SK-N-MC (cell line): ENCODE measurements around the gene P2RY13.
A peak's percentile ranks its signal among the peaks of the same experiment; 100 is the strongest.

Source experiments
- DNase-seq: peaks from one replicate; pipeline ENCODE4 v3.0.0-alpha.2; 2011; ENCODE audit warnings: low read depth, low spot score
- H3K27ac ChIP-seq: fragments of 200-600 bp; sonication (generic); 2 replicates; pipeline ENCODE4 v1.5.1; 2016; ENCODE audit warnings: mixed run types
- H3K36me3 ChIP-seq: fragments of 200-600 bp; sonication (generic); 2 replicates; pipeline ENCODE4 v1.6.1; 2017; ENCODE audit warnings: antibody characterized with exemption, low read length, mixed read lengths; ENCODE audit not compliant: insufficient read depth
- H3K4me3 ChIP-seq: fragments of 200-600 bp; sonication (generic); 2 replicates; pipeline ENCODE4 v1.5.1; 2016
- H3K9ac ChIP-seq: fragments of 200-600 bp; sonication (generic); 2 replicates; pipeline ENCODE4 v1.8.0; 2017; ENCODE audit warnings: mixed run types, mixed read lengths; ENCODE audit not compliant: insufficient read length
- H3K9me3 ChIP-seq: fragments of 200-600 bp; sonication (generic); 2 replicates; pipeline ENCODE4 v1.6.1; 2017; ENCODE audit warnings: low read depth, mild to moderate bottlenecking, antibody characterized with exemption, low read length, moderate library complexity, mixed read lengths
- EZH2 ChIP-seq: fragments of 200-600 bp; sonication (generic); IDR thresholded peaks from one replicate; pipeline ENCODE4 v1.6.1; 2017; ENCODE audit warnings: antibody characterized with exemption
- FOXP2 ChIP-seq: optimal IDR thresholded peaks from 2 replicates; pipeline ENCODE3; 2011; ENCODE audit warnings: mild to moderate bottlenecking, moderate library complexity; ENCODE audit not compliant: insufficient read depth; ENCODE audit errors: extremely low read length, control extremely low read depth
- POLR2AphosphoS5 ChIP-seq: IDR thresholded peaks from 2 replicates; pipeline ENCODE4 v1.6.1; 2012; ENCODE audit warnings: mild to moderate bottlenecking, low read depth, low read length, borderline replicate concordance

P2RY13 gene

DNA sequence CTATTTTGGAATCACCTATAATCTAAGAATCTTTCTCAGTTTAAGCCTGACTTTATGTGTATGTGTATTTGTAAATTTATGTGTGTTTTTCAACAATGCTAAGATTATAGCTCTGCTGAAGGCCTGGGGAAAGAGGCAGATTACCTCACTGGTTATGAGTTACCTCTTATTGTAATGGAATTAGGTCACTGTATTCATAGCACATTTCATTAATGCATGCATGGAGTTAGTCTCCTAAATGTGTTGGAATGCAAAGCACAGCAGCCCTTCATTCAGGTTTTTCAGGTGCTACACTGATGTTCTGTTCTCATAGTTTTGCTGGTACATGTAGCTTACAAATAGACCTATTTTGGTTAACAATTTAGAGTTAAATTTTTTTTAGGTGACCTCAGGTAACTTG is 22.2 kb downstream of the P2RY13 start:
- TF ChIP-seq POLR2AphosphoS5 (no peak), FOXP2 (no peak)
- Histone ChIP-seq H3K9me3 (no peaks in the 10 kb centered on the region), H3K36me3 (no peaks in the 10 kb centered on the region), H3K4me3 (no peak overlapping the region), H3K9ac (no peak overlapping the region), H3K27ac (no peak overlapping the region)
- no peak for DNase-seq

DNA sequence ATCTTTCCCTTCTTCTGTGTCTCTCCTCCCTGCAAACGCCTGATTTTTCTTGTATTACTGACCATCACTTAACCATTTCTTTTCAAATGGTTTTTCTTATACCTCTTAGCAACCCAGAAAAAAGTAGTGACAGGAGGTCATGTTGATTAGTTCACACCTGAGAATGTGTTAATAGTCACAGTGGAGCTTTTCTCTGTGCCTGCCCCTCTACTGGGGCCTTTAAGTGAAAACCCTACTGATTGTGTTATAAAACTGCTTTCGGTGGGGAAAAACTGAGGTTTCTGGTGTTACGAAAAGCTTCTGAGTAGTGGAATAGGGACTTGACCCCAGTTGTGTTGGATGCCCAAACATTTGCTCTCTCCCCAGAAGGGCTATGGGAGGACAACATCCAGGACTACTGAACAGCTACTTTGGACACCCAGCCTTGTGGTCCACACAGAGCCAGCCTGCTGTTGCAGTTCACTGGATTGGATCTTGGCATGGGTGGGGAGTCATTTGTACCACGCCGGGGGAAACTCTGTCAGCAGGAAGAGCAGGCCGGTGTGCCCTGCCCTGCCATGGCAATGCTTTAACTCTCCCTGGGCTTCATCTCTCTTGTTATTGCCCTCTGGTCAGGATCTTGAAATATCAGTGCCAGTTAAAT is 23.1 kb downstream of the P2RY13 start:
- no peak for DNase-seq
- H3K9ac ChIP-seq: no peak overlapping the region
- H3K27ac ChIP-seq: no peak overlapping the region
- no peak for TF ChIP-seq FOXP2
- TF ChIP-seq POLR2AphosphoS5: no peak
- no peak for TF ChIP-seq EZH2
- no peak overlapping the region for H3K4me3 ChIP-seq
- H3K36me3 ChIP-seq: no peaks in the 10 kb centered on the region
- no peaks in the 10 kb centered on the region for H3K9me3 ChIP-seq

DNA sequence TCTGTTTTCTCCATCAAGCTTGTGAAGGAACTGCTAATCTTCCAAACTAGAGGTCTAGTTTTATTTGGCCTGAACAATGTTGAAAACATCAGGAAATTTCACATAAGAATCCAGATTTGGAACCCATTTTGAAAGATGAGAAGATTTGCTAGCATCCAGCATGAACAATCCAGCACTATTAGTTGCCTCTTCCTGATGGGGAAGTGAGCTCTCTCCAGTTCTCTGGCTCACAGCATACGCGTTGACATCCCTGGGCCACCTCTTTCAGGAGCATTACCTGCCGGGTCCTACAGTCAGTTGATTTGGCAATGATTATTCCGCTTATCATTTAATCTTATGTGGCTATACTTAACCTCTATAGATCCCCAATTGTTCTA is 23.6 kb downstream of the P2RY13 start:
- no peak for DNase-seq
- H3K4me3 ChIP-seq: no peak overlapping the region
- no peak overlapping the region for H3K9ac ChIP-seq
- H3K27ac ChIP-seq: no peak overlapping the region
- no peaks in the 10 kb centered on the region for H3K36me3 ChIP-seq
- TF ChIP-seq FOXP2 (no peak), POLR2AphosphoS5 (no peak), EZH2 (no peak)
- H3K9me3 ChIP-seq: no peaks in the 10 kb centered on the region

DNA sequence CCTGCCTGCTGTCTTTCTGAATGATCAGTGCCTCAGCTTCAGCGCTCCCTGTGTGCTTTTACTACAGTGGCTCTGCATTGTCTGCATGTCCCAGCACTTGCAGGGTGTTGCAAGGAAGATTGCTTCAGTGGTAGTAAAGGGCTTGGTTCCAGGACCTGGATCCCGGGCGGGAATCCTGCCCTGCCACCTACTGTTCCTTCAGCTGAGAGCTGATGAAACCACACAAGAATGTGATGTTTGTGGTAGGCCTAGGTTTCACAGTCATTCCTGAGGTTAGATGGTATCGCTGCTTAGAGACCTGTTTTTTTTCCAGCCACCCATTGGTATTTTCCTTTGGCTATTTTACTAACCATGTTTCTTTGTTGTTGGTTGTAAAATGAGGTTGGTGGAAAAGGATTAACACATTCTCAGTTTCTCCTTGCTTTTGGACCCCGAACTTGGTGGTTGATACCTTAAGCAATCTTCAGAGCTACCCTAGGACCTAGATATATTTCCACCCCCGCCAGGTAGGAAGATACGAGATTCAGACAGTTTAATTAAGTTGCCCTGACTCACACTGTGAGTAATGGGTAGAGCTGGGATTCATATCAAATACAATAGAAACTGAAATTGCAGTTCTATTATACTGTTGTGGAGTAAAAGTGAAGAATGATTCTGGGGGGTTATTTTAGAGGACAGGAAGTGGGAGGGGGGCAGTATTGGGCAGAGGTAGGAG is 24.1 kb downstream of the P2RY13 start:
- TF ChIP-seq POLR2AphosphoS5 (no peak), EZH2 (no peak), FOXP2 (no peak)
- Histone ChIP-seq H3K9me3 (no peaks in the 10 kb centered on the region), H3K9ac (no peak overlapping the region), H3K27ac (no peak overlapping the region), H3K4me3 (no peak overlapping the region), H3K36me3 (no peaks in the 10 kb centered on the region)
- DNase-seq: peak; percentile 35

DNA sequence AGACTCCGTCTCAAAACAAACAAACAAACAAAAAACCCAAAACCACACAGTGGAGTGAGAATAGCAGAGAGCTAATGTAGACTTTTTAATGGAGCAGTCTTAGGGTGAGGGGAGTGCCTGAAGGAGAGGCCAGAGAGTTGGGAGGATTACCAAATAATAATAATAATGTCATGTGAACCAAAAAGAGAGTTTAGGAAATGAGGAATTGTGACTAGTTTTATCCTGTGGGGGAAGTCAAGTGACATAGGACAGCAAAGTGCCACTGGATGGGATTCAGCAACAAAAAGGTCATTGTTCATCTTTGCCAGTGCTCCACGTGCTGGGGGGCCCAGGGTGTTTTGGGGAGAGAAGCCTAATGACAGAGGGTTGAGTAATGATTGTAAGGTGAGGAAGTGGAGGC is 25.6 kb downstream of the P2RY13 start:
- Histone ChIP-seq H3K27ac (no peak overlapping the region), H3K9me3 (no peaks in the 10 kb centered on the region), H3K36me3 (no peaks in the 10 kb centered on the region), H3K9ac (no peak overlapping the region), H3K4me3 (no peak overlapping the region)
- DNase-seq: no peak
- TF ChIP-seq POLR2AphosphoS5 (no peak), FOXP2 (no peak), EZH2 (no peak)

DNA sequence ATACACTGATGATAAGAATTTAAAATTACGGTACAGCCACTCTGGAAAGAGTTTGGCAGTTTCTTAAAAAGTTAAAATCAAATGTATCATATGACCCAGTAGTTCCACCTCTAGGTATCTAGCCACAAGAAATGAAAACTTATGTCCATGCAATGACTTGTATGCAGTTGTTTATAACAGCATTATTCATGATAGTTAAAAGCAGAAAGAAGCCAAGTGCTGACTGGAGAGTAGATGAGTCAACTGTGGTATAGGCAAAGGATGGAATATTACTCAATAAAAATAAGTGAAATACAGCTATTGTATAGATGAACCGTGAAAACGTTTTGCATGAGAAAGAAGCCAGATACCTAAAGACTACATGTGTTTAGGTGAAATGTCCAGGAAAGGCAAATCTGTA is 27.6 kb downstream of the P2RY13 start:
- no peak for DNase-seq
- H3K4me3 ChIP-seq: no peak overlapping the region
- H3K9ac ChIP-seq: no peak overlapping the region
- H3K36me3 ChIP-seq: no peaks in the 10 kb centered on the region
- H3K27ac ChIP-seq: no peak overlapping the region
- TF ChIP-seq FOXP2 (no peak), POLR2AphosphoS5 (no peak)
- no peaks in the 10 kb centered on the region for H3K9me3 ChIP-seq

DNA sequence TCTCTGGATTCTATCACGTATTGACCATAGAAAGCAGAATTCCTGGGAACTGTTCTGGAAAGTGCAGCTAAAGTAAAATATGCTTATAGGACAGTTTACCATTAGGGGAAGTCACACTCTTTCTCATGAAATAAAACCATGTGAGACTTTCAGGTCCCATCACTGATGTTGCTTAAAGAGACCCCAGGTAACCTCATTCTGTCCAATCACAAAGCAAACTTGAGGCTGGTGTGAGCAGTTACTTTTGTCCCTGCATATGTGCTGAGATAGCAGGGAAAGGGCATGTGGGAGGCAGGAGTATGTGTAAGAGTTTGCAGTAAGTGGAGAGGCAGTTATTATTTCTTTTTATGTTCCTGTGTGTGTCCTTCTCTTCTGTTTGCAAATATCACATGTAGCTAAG is 28.8 kb downstream of the P2RY13 start:
- TF ChIP-seq FOXP2 (no peak), POLR2AphosphoS5 (no peak), EZH2 (no peak)
- no peaks in the 10 kb centered on the region for H3K36me3 ChIP-seq
- no peak overlapping the region for H3K4me3 ChIP-seq
- H3K9me3 ChIP-seq: no peaks in the 10 kb centered on the region
- H3K27ac ChIP-seq: no peak overlapping the region
- H3K9ac ChIP-seq: no peak overlapping the region
- DNase-seq: no peak

DNA sequence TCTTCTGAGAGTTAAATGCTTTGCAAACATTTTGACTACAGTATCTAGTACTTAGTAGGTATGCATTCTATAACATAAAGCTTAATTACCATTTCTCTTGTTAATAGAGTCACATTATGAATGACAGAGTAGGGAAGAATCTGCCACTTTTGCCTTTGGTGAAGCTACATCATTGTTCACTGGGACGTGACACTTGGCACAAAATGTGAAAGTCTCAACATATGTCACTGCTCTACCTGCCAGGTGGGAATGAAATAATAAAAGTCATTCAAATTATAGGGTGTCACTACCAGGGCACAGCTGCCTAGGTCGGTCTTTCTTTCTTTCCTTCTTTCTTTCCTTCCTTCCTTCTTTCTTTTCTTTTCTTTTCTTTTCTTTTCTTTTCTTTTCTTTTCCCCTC is 30.3 kb downstream of the P2RY13 start:
- TF ChIP-seq POLR2AphosphoS5 (no peak), FOXP2 (no peak), EZH2 (no peak)
- no peak for DNase-seq

More for the DNA sequence above, 30.3 kb downstream of the P2RY13 start:
- Histone ChIP-seq H3K9ac (no peak overlapping the region), H3K4me3 (no peak overlapping the region), H3K36me3 (no peaks in the 10 kb centered on the region), H3K27ac (no peak overlapping the region), H3K9me3 (no peaks in the 10 kb centered on the region)
